ENCODE measurements around the gene SRBD1. TPM values are rescaled to one million over a fixed set of nuclear protein-coding genes. Genes with fewer than 3 reads are reported as not detected.

The SRBD1 gene
- polyA plus RNA-seq, 1 experiment, result 2.7 TPM

DNA sequence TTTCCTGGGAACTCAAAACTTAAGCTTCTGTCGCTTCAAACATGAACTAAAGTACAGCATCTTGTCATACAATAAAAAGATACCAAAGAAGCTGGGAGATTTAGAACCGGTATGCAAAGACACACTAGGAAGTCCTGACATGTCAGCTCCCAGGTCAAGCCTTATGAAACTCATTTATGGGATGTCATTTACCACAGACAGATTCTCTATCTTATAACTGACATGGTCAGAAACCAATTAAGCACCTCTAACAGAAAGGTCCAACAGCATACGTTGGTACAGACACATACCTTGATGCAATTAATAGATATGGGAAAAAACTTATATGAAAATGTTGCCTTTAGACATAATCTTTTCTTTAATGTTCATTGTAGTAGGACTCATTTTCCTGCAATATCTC, 169.0 kb downstream of the SRBD1 start:
- POLR2A ChIA-PET, result no interaction called here
- Histone ChIP-seq H3K4me3 (ENCODE audit: low read depth, low read length) (no peak overlapping the region), H3K36me3 (ENCODE audit: control insufficient read depth, insufficient read depth, low read length) (no peaks in the 10 kb centered on the region), H3K27me3 (ENCODE audit: control insufficient read depth, insufficient read depth, low read length) (no peaks in the 10 kb centered on the region)
- DNase-seq (ENCODE audit: low read depth), result no peak
- CTCF ChIA-PET, result interaction anchor here (1.0 kb wide), 1 partner anchor 428 kb away, joined by 3 read pairs; no protein-coding TSS in a partner anchor
- TF ChIP-seq, protein P1, sequence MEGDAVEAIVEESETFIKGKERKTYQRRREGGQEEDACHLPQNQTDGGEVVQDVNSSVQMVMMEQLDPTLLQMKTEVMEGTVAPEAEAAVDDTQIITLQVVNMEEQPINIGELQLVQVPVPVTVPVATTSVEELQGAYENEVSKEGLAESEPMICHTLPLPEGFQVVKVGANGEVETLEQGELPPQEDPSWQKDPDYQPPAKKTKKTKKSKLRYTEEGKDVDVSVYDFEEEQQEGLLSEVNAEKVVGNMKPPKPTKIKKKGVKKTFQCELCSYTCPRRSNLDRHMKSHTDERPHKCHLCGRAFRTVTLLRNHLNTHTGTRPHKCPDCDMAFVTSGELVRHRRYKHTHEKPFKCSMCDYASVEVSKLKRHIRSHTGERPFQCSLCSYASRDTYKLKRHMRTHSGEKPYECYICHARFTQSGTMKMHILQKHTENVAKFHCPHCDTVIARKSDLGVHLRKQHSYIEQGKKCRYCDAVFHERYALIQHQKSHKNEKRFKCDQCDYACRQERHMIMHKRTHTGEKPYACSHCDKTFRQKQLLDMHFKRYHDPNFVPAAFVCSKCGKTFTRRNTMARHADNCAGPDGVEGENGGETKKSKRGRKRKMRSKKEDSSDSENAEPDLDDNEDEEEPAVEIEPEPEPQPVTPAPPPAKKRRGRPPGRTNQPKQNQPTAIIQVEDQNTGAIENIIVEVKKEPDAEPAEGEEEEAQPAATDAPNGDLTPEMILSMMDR (IDR thresholded peaks at IDR 0.05; ENCODE audit: insufficient read depth, low read depth, low read length), result no peak

DNA sequence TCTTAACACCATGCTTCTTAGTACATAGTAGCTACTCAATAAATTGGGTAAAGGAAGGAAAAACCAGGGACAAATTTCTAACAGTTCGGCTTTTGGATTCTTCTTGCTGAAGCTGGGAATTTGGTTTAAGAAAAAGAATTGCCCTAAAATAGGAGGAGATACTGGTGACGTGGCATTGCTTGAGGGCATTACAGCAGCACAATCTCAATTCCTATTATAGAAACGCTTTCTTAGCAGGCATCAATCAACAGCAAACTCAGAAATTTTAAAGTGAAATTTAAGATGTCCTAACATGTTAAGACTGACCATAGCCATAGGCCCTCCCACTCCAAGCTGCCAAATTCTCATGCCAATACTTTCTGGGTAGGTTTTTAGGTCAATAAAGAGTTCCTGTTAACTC, 169.5 kb downstream of the SRBD1 start:
- POLR2A ChIA-PET, result no interaction called here
- DNase-seq (ENCODE audit: low read depth), result no peak
- Histone ChIP-seq H3K4me3 (ENCODE audit: low read depth, low read length) (no peak overlapping the region), H3K27me3 (ENCODE audit: control insufficient read depth, insufficient read depth, low read length) (no peaks in the 10 kb centered on the region), H3K36me3 (ENCODE audit: control insufficient read depth, insufficient read depth, low read length) (no peaks in the 10 kb centered on the region)
- CTCF ChIA-PET, result no interaction called here
- TF ChIP-seq, protein P1 (IDR thresholded peaks at IDR 0.05; ENCODE audit: insufficient read depth, low read depth, low read length), result no peak

DNA sequence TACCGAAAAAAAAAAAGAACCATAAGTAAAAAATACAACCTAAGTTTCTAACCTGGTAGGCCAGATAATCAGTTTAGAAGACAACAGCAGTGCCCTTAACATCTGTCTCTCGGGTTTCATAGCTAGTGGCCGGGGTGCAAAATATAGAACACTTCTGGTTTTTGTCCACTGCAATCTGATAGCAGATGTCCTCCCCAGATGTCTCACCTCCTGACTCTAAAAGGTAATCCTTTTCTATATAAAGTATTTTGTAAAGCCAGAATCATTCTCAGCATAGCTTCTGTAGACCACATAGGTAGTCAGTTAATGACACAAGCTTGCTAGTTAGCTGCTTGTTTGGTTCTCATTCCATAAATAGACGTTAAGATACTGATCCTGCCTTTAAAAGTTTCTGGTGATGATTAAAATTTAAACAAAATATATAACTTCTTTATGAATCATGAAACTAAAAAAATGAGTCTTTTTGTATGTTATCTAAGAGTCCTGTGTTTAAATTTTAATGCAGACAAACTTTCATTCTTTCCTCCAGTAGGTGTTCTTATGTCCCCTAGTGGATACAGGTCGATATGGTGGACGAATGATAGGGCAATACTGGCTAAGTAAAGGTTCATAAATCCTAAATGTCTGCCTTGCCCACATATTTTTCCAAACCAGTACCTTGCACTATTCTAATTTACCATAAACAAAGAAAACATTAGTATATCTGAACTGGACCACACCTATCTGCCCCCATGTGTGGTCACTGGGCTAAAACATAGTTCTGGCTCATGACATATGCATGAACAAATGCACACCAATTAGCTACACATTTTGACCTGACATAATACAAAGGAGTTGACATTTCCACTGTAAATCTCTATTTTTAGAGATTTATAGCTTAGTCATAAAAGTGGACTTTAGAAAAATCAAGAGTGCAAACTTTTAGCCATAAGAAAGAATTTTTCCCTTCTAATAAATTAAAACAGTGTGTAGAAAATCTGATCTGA, 171.0 kb downstream of the SRBD1 start:
- ChIA-PET CTCF (interaction anchor here (0.6 to 1.2 kb wide), 3 partner anchors 12 to 235 kb away, joined by 3 read pairs; no protein-coding TSS in a partner anchor), POLR2A (no interaction called here)
- TF ChIP-seq, protein P1 (IDR thresholded peaks at IDR 0.05; ENCODE audit: insufficient read depth, low read depth, low read length), result peak; percentile 30; the same call in 1 of the 2 replicates
- no peaks in the 10 kb centered on the region for H3K36me3 ChIP-seq (ENCODE audit: control insufficient read depth, insufficient read depth, low read length)
- H3K4me3 ChIP-seq (ENCODE audit: low read depth, low read length), result no peak overlapping the region
- DNase-seq (ENCODE audit: low read depth), result no peak
- H3K27me3 ChIP-seq (ENCODE audit: control insufficient read depth, insufficient read depth, low read length), result no peaks in the 10 kb centered on the region

DNA sequence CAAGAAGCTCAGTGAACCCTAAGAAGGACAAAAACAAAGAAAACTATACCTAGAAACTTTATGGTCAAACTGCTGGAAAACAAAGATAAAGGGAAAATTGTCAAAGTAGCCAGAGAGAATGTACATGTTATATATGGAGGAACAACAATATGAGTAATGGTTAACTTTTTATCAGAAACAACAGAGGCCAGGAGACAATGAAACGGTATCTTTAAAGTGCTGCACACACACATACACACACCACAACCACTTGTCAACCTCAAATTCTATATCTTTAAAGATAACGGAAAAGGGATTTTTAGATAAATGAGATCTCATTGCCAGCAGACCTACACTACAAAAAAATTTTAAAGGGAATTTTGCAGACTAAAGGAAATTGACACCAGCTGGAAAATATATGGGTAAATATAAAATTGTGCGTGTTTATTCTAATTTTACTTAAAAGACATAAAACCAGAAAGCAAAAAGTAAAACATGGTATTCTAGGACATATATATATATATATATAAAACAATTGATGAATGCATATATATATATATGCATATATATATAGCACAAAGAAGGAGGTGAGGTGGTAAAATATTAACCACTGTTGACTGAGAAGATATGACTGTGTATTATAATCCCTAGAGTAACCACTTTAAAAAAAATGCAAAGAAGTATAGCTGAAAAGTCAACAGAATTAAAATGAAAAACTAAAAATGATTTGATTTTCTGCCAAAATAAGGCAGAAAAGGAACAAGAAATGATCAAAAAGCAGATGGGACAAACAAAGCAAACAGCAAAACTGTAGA, 172.0 kb downstream of the SRBD1 start:
- H3K36me3 ChIP-seq (ENCODE audit: control insufficient read depth, insufficient read depth, low read length), result no peaks in the 10 kb centered on the region
- no peak for DNase-seq (ENCODE audit: low read depth)
- H3K27me3 ChIP-seq (ENCODE audit: control insufficient read depth, insufficient read depth, low read length), result no peaks in the 10 kb centered on the region
- TF ChIP-seq, protein P1 (IDR thresholded peaks at IDR 0.05; ENCODE audit: insufficient read depth, low read depth, low read length), result no peak
- H3K4me3 ChIP-seq (ENCODE audit: low read depth, low read length), result no peak overlapping the region
- CTCF ChIA-PET, result interaction anchor here (0.6 to 1.2 kb wide), 2 partner anchors 11 to 20 kb away, joined by 3 read pairs; no protein-coding TSS in a partner anchor
- POLR2A ChIA-PET, result no interaction called here

- no peak for DNase-seq (ENCODE audit: low read depth)
- Histone ChIP-seq H3K4me3 (ENCODE audit: low read depth, low read length) (no peak overlapping the region), H3K36me3 (ENCODE audit: control insufficient read depth, insufficient read depth, low read length) (no peaks in the 10 kb centered on the region), H3K27me3 (ENCODE audit: control insufficient read depth, insufficient read depth, low read length) (no peaks in the 10 kb centered on the region)
- CTCF ChIA-PET, result interaction anchor here (1.0 kb wide), 1 partner anchor 20 kb away, joined by 3 read pairs; no protein-coding TSS in a partner anchor
- TF ChIP-seq, protein P1 (IDR thresholded peaks at IDR 0.05; ENCODE audit: insufficient read depth, low read depth, low read length), result no peak
- POLR2A ChIA-PET, result no interaction called here
Observed at GRCh38 chr2:45436456-45436855, 174.6 kb downstream of the SRBD1 start.

Measured in BJ (cell line).